HepG2 (cell line): ENCODE results near the gene ADPRHL1. TPM values are rescaled to one million over a fixed set of nuclear protein-coding genes. Genes with fewer than 3 reads are reported as not detected.
A peak's percentile ranks its signal among the peaks of the same experiment; 100 is the strongest.

Experiments
- ATAC-seq: fragments of 200-7000 bp; cut with Tn5 transposase; 3 replicates; pipeline ENCODE4 v1.9.1; 2020; ENCODE audit warnings: mild to moderate bottlenecking, moderate library complexity
- BruUV-seq: library from RNA; stranded (reverse); fragments of 400-500 nt; replicated peaks from 2 replicates; lab custom pipeline; 2021; lab: Mats Ljungman, UMichigan
- CTCF ChIA-PET: fragments of 300-600 bp; formaldehyde crosslinking; extraction: SDS; loops from one replicate; lab custom pipeline; 2021; ENCODE audit warnings: low total read pairs, inconsistent platforms, low intra/inter-chr PET ratio; lab: Yijun Ruan, JAX
- POLR2A ChIA-PET: fragments of 350-600 bp; sonication (Branson Sonifier 250); formaldehyde crosslinking; loops from one replicate; lab custom pipeline; 2020; ENCODE audit warnings: antibody characterized with exemption, inconsistent platforms; lab: Yijun Ruan, JAX
- DNase-seq: peaks from one replicate; pipeline ENCODE4 v3.0.0-alpha.2; 2015; ENCODE audit warnings: low spot score
- FAIRE-seq: peaks from 3 replicates; lab custom pipeline; 2011; peaks lifted over from hg19 to GRCh38; lab: Jason Lieb, UNC
- H2AFZ ChIP-seq: one replicate; pipeline ENCODE4 v1.6.1; 2011; ENCODE audit warnings: low read length, inconsistent platforms
- H3K27ac ChIP-seq: fragments of 300-600 bp; 3 replicates; pipeline ENCODE4 v1.8.0; 2011; ENCODE audit warnings: mixed run types, mild to moderate bottlenecking, mixed read lengths, low read length, inconsistent platforms; ENCODE audit not compliant: insufficient read depth; ENCODE audit errors: extremely low read length
- H3K27me3 ChIP-seq, 2 experiments: fragments of 200-600 bp in 1 of 2; 2 replicates in 1 of 2; 3 replicates in 1 of 2; pipeline versions ENCODE4 v1.6.0 to v1.8.0; 2011; ENCODE audit warnings: low read length in 2 of 2, mild to moderate bottlenecking in 2 of 2, moderate library complexity in 2 of 2, inconsistent platforms in 1 of 2; ENCODE audit not compliant: insufficient read depth in 2 of 2, control insufficient read depth in 1 of 2
- H3K36me3 ChIP-seq, 2 experiments: fragments of 200-600 bp in 1 of 2; replicated peaks in 1 of 2; 2 replicates in 1 of 2; 3 replicates in 1 of 2; pipeline versions ENCODE4 v1.5.1 to v1.8.0; 2011; ENCODE audit warnings: low read length in 2 of 2, inconsistent platforms in 1 of 2; ENCODE audit not compliant: insufficient read depth in 2 of 2, control insufficient read depth in 1 of 2
- H3K4me1 ChIP-seq: 2 replicates; pipeline ENCODE4 v1.5.1; 2012; ENCODE audit warnings: low read length, inconsistent platforms; ENCODE audit not compliant: insufficient read depth
- H3K4me2 ChIP-seq: 2 replicates; pipeline ENCODE4 v1.6.0; 2011; ENCODE audit warnings: low read depth, low read length, inconsistent platforms
- H3K4me3 ChIP-seq, 3 experiments: fragments of 200-600 bp in 1 of 3; sonication (generic), shearing (Covaris generic) in 1 of 3; replicated peaks in 1 of 3; 2 replicates each; pipeline ENCODE4 v1.5.1; 2011 to 2016; ENCODE audit warnings: low read length in 3 of 3, inconsistent platforms in 2 of 3, low read depth in 2 of 3, mild to moderate bottlenecking in 2 of 3, control low read depth in 1 of 3, mixed read lengths in 1 of 3; ENCODE audit not compliant: insufficient read depth in 1 of 3
- H3K79me2 ChIP-seq: one replicate; pipeline ENCODE4 v1.6.1; 2011; ENCODE audit warnings: low read length, inconsistent platforms; ENCODE audit not compliant: insufficient read depth
- H3K9ac ChIP-seq: 2 replicates; pipeline ENCODE4 v1.6.0; 2011; ENCODE audit warnings: mild to moderate bottlenecking, low read depth, low read length, inconsistent platforms; ENCODE audit not compliant: insufficient read depth
- H3K9me3 ChIP-seq: 2 replicates; pipeline ENCODE4 v1.5.1; 2012; ENCODE audit warnings: mild to moderate bottlenecking, low read length
- H4K20me1 ChIP-seq: 2 replicates; pipeline ENCODE4 v1.6.0; 2011; ENCODE audit warnings: inconsistent platforms, mild to moderate bottlenecking, low read length, moderate library complexity; ENCODE audit not compliant: insufficient read depth
- BCL6 ChIP-seq: IDR thresholded peaks from 2 replicates; pipeline ENCODE4 v1.6.1; 2016; ENCODE audit warnings: missing genetic modification reagents, missing compliant biosample characterization
- CTCF ChIP-seq: sonication (generic); formaldehyde crosslinking; IDR thresholded peaks from 2 replicates; pipeline ENCODE4 v1.5.0; 2020; ENCODE audit warnings: mild to moderate bottlenecking, missing genetic modification reagents, moderate library complexity
- E2F5 ChIP-seq: sonication (generic); formaldehyde crosslinking; conservative IDR thresholded peaks from 2 replicates; pipeline ENCODE4 v1.4.0; 2020; ENCODE audit warnings: missing genetic modification reagents
- GABPA ChIP-seq, 2 experiments: IDR thresholded peaks; 2 replicates each; pipeline ENCODE4 v1.6.1; 2011 to 2016; ENCODE audit warnings: low read depth in 2 of 2, low read length in 1 of 2, missing biosample characterization in 1 of 2, missing genetic modification characterization in 1 of 2
- HOXA3 ChIP-seq: sonication (generic); formaldehyde crosslinking; IDR thresholded peaks from 2 replicates; pipeline ENCODE4 v1.5.0; 2020; ENCODE audit warnings: missing genetic modification reagents
- MAZ ChIP-seq, 2 experiments: sonication (generic) in 1 of 2; formaldehyde crosslinking in 1 of 2; IDR thresholded peaks; 2 replicates each; pipeline versions ENCODE4 v1.5.0 to v1.6.1; 2012 to 2020; ENCODE audit warnings: low read depth in 2 of 2, mild to moderate bottlenecking in 2 of 2, borderline replicate concordance in 1 of 2, improper control_type of control experiment in 1 of 2, low read length in 1 of 2, missing genetic modification reagents in 1 of 2, moderate library complexity in 1 of 2
- MXD4 ChIP-seq: IDR thresholded peaks from 2 replicates; pipeline ENCODE4 v1.6.1; 2016; ENCODE audit warnings: mild to moderate bottlenecking, missing biosample characterization, missing genetic modification reagents
- PHF21A ChIP-seq: sonication (generic); formaldehyde crosslinking; IDR thresholded peaks from 2 replicates; pipeline ENCODE4 v1.5.0; 2020; ENCODE audit warnings: mild to moderate bottlenecking, missing genetic modification reagents
- POGK ChIP-seq: sonication (generic); formaldehyde crosslinking; conservative IDR thresholded peaks from 2 replicates; pipeline ENCODE4 v1.8.0; 2022; ENCODE audit warnings: mild to moderate bottlenecking, moderate library complexity, missing genetic modification reagents
- TBX2 ChIP-seq: sonication (generic); formaldehyde crosslinking; IDR thresholded peaks from 2 replicates; pipeline ENCODE4 v1.5.0; 2020; ENCODE audit warnings: missing genetic modification reagents, mild to moderate bottlenecking, borderline replicate concordance
- TFDP1 ChIP-seq: IDR thresholded peaks from 2 replicates; pipeline ENCODE4 v1.6.1; 2016; ENCODE audit warnings: missing compliant biosample characterization, missing genetic modification reagents, borderline replicate concordance
- ZBTB7B ChIP-seq: sonication (generic); formaldehyde crosslinking; IDR thresholded peaks from 2 replicates; pipeline ENCODE4 v1.4.0; 2020; ENCODE audit warnings: missing genetic modification reagents
- ZNF543 ChIP-seq: sonication (generic); formaldehyde crosslinking; IDR thresholded peaks from 2 replicates; pipeline ENCODE4 v1.4.0; 2020; ENCODE audit warnings: mild to moderate bottlenecking, missing genetic modification reagents
- ZNF563 ChIP-seq: sonication (generic); formaldehyde crosslinking; IDR thresholded peaks from 2 replicates; pipeline ENCODE4 v1.8.0; 2022; ENCODE audit warnings: mild to moderate bottlenecking, moderate library complexity, missing genetic modification reagents
- ZNF724P ChIP-seq: sonication (generic); formaldehyde crosslinking; IDR thresholded peaks from 2 replicates; pipeline ENCODE4 v1.8.0; 2022; ENCODE audit warnings: missing genetic modification reagents, borderline replicate concordance
- ZNF780A ChIP-seq: sonication (generic); formaldehyde crosslinking; IDR thresholded peaks from 2 replicates; pipeline ENCODE4 v1.8.0; 2022; ENCODE audit warnings: mild to moderate bottlenecking, missing genetic modification reagents, moderate library complexity
- WGBS: methylation state at CpG from one replicate; pipeline ENCODE4 v1.1.6; 2017; ENCODE audit warnings: low lambda C conversion rate; 5-methylcytosine and 5-hydroxymethylcytosine counted together
- in situ Hi-C: cut with HindIII; loops from 2 replicates; pipeline ENCODE4 v1.10.0; 2017; ENCODE audit warnings: low pct_unique_long_range_greater_than_20kb; ENCODE audit not compliant: extremely low pct_ligation_motif_present
- intact Hi-C: fragments of 100-400 bp; cut with micrococcal nuclease; formaldehyde crosslinking; loops from one replicate; pipeline ENCODE4 v1.10.0; 2022; ENCODE audit not compliant: unreplicated experiment
- polyA plus RNA-seq, 8 experiments: library from polyadenylated mRNA; depleted of rRNA in 3 of 8; stranded (reverse) in 7 of 8; unstranded in 1 of 8; fragments of >200 nt; fragmentation: Illumina TruSeq in 4 of 8; extraction: Trizol in 4 of 8; gene quantifications; 2 replicates each; pipeline versions ENCODE4 v1.2.1 to v1.2.3, GENCODE V29; 2011 to 2016; ENCODE audit warnings: low read depth in 4 of 8, missing spikeins in 1 of 8, mixed read lengths in 1 of 8; ENCODE audit not compliant: insufficient read depth in 1 of 8
- total RNA-seq, 5 experiments: library from RNA; depleted of rRNA; stranded (reverse); fragments of >200 nt; fragmentation: Illumina TruSeq; extraction: Trizol; gene quantifications; 2 replicates each; pipeline ENCODE4 v1.2.3, GENCODE V29; 2016; ENCODE audit warnings: low read depth in 1 of 5

ADPRHL1 gene
- total and polyA plus RNA-seq, 2 of the 13 experiments (the other 11 are each of a cell fraction or from before 2014, with no cell fraction given), result 0.34 to 0.40 TPM

GRCh38 chr13:113393563-113394338, 59.5 kb downstream of the ADPRHL1 start:
- ChIA-PET POLR2A (interaction anchor here (0.6 kb wide), 2 partner anchors 44 to 57 kb away, joined by 3 read pairs; no protein-coding TSS in a partner anchor), CTCF (interaction anchor here (1.4 to 2.3 kb wide), 3 partner anchors 44 to 148 kb away, joined by 4 to 5 read pairs (median 4); no protein-coding TSS in a partner anchor)
- in situ Hi-C loops, result no loop called here
- Histone ChIP-seq H3K9me3 (no peaks in the 10 kb centered on the region), H3K9ac (peak overlapping the region; percentile 64), H2AFZ (no peak overlapping the region), H4K20me1 (no peaks in the 10 kb centered on the region), H3K4me2 (peak overlapping the region; percentile 99), H3K4me1 (peaks cover 50% of the 10 kb centered on the region), H3K4me3 (peak overlapping the region; percentile 72 to 87 (median 84)), H3K79me2 (no peaks in the 10 kb centered on the region), H3K27ac (peak overlapping the region; percentile 8), H3K36me3 (no peaks in the 10 kb centered on the region), H3K27me3 (peaks cover 2 to 9% of the 10 kb centered on the region in 2 experiments; a peak in 1 of 5 replicates)
- ATAC-seq, result peak; percentile 94
- 23% methylated on average over 11 of the region's 63 CpGs for WGBS
- BruUV-seq, result no TSS peak
- peak; percentile 62 for DNase-seq
- intact Hi-C loops, result loop anchor here (1.0 kb wide), 1 partner anchor 118 kb away; no protein-coding TSS in a partner anchor
- no peak for FAIRE-seq
- TF ChIP-seq ZNF724P (CRISPR knock-in tag) (peak; percentile 75; the same call in 1 of the 2 replicates), PHF21A (CRISPR knock-in tag) (peak; percentile 50; the same call in 1 of the 2 replicates), TFDP1 (CRISPR knock-in tag) (peak; percentile 74; the same call in 1 of the 2 replicates), MAZ (IDR thresholded peaks at IDR 0.05; ENCODE audit: borderline replicate concordance, low read depth, low read length) (no peak), MAZ (CRISPR knock-in tag; IDR thresholded peaks at IDR 0.05; ENCODE audit: low read depth) (peak; percentile 61), ZBTB7B (CRISPR knock-in tag) (peak; percentile 68; the same call in 1 of the 2 replicates), POGK (CRISPR knock-in tag) (peak; percentile 58; the same call in 1 of the 2 replicates), ZNF543 (CRISPR knock-in tag) (0 out of 2 replicates have a peak, but pooled peaks have one; percentile 26), BCL6 (CRISPR knock-in tag) (no peak), ZNF780A (CRISPR knock-in tag) (peak; percentile 25; the same call in 1 of the 2 replicates), MXD4 (CRISPR knock-in tag) (peak; percentile 11; the same call in 1 of the 2 replicates), HOXA3 (peak; percentile 62; the same call in 1 of the 2 replicates), ZNF563 (CRISPR knock-in tag) (0 out of 2 replicates have a peak, but pooled peaks have one; percentile 26), TBX2 (CRISPR knock-in tag) (peak; percentile 55), E2F5 (CRISPR knock-in tag) (0 out of 2 replicates have a peak, but pooled peaks have one; percentile 52), CTCF (peak; percentile 81), GABPA (IDR thresholded peaks at IDR 0.05; ENCODE audit: low read depth, low read length) (peak; percentile 54), GABPA (CRISPR knock-in tag; IDR thresholded peaks at IDR 0.05; ENCODE audit: low read depth) (no peak)
